ENCODE data around the gene RGS8.

- TF ChIP-seq TAF1 (IDR thresholded peaks at IDR 0.05; ENCODE audit: low read depth, low read length) (no peak), POLR2AphosphoS5 (IDR thresholded peaks at IDR 0.05; ENCODE audit: low read depth, low read length) (no peak), POLR2A (IDR thresholded peaks at IDR 0.05; ENCODE audit: low read depth, low read length) (no peak), POU2F2 (IDR thresholded peaks at IDR 0.05; ENCODE audit: low read depth, low read length) (no peak), SPI1 (IDR thresholded peaks at IDR 0.05; ENCODE audit: low read depth, low read length) (no peak), PAX5 (IDR thresholded peaks at IDR 0.05; ENCODE audit: insufficient read depth, low read length, severe bottlenecking) (no peak)
Measured at GRCh38 chr1:182721525-182721924, 37.1 kb upstream of the RGS8 start.
